NCI-H748 (cell line): Measurements from ENCODE around the gene SETMAR.
A peak's percentile ranks its signal among the peaks of the same experiment; 100 is the strongest.
"Not testable (repeated sequence)": the region's sequence is repeated elsewhere in the genome, so short reads cannot be mapped to it uniquely, and the experiment has no call there.

Source experiments
- DNase-seq: peaks from one replicate; lab custom pipeline; 2025; ENCODE audit not compliant: unreplicated experiment; lab: John Stamatoyannopoulos, UW

Gene SETMAR

DNA sequence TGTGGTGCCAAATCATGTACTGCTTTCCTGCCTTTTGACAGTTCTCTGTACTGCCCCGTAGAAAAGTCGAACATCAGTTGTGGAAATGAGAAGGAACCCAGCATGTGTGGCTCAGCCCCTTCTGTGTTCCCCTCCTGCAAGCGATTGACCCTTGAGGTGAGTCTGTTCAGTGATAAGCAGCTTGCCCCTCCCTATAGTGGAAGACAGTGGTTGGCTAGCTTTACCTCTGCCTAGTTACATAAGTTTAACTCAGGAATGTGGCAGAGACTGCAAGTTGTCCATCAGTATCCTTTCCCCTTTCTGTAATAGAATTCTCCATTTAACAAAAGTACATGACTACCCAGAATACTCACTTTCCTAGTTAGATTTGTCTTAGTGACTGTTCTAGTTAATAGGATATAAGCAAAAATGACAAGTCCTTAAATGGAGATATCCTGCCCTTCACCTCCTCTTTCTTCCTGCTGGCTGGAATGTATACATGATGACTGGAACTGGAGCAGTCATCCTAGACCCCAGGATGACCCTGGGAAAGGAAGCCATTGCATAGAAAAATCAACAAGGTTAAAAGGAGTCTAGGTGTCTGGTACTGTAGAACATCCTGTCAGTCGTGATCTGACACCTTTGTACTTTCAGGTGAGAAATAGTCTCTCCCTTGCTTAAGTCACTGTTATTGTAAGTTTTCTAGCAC, 10.6 kb downstream of the SETMAR start:
- DNase-seq = no peak

- no peak for DNase-seq
These were observed 11.5 kb downstream of the SETMAR start for GRCh38 chr3:4314688-4315087.

DNA sequence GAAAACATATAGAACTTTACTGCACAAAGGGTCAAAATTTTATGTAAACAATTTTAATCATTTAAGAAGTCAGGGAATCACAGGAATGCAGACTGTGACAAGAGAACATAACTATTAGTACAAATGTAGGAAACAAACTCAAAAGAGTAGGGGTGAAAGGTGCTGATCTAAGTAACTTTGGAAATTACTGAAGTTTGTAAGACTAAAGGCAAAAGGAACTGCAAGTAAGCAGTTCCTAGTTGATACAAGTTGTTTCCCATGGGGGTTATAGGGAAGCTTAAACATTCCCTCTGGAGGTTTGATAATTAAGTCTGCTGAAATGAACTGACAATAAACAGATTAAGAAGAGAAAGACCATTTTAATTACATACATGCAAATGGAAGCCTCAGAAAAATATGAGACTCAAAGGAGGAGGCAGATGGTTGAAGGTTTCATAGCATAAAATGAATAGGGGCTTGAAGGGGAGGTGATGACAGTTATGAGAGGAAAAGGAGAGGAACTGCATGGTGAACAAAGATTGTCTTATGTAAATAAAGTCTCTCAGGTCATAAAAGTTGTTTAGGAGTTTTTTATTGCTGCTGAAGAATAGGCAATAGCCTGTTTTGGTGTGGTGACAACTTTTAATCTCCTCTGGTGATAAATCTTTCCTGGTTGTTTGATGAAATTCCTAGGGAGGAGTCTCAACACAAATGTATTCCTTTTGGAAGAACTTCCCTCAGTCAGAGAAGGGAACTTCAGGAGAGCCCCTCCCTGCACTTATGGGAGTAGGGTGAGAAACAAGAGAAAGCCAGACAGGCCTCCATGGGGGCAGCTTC, 17.1 kb downstream of the SETMAR start:
- no peak for DNase-seq

DNA sequence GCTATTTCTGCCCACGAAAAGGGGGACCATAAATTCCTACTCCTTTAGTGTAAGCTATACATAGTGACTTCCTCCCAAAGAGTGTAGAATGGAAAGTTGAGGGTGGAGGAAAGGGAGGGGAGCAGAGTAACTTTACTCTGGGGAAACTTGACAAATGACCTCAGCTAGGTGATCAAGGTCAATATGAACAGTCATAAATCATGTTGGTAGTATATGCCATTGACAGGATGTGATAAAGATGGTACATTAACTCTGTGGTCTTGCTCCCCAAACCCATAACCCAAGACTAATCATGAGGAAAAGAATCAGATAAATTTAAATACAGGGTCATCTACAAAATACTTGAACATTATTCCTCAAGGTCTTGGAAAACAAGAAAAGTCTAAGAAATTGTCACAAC, 18.6 kb downstream of the SETMAR start:
- no peak for DNase-seq

GRCh38 chr3:4322635-4323034, 19.5 kb downstream of the SETMAR start:
- no peak for DNase-seq

GRCh38 chr3:4323246-4324027, 20.3 kb downstream of the SETMAR start:
- DNase-seq = no peak

DNA sequence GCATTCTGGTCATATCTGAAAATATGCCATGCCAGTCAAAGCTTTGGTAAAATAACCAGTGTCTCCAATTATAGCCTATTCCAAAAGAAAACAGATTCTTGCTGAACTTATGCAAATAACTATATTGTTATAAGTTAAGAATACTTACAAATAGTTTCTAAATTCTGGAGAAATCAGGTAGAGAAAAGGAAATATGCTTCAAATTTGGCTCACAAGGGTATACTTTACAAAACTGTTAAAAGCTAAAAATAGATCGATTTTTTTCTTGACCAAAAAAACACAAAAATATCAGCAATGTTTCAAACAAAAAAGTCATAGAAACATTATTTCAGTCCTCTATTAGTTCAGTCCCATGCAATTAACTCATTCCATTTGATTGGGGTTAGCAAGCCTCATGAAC, 23.7 kb downstream of the SETMAR start:
- DNase-seq = no peak

GRCh38 chr3:4329806-4330205, 26.6 kb downstream of the SETMAR start:
- not testable (repeated sequence) for DNase-seq

- no peak for DNase-seq
These were observed 28.9 kb downstream of the SETMAR start for GRCh38 chr3:4332111-4332510.

GRCh38 chr3:4332574-4332973, 29.4 kb downstream of the SETMAR start:
- DNase-seq = no peak

GRCh38 chr3:4332991-4333390, 29.8 kb downstream of the SETMAR start:
- DNase-seq = no peak

- no peak for DNase-seq
These were observed 31.4 kb downstream of the SETMAR start for GRCh38 chr3:4334548-4334947.

DNA sequence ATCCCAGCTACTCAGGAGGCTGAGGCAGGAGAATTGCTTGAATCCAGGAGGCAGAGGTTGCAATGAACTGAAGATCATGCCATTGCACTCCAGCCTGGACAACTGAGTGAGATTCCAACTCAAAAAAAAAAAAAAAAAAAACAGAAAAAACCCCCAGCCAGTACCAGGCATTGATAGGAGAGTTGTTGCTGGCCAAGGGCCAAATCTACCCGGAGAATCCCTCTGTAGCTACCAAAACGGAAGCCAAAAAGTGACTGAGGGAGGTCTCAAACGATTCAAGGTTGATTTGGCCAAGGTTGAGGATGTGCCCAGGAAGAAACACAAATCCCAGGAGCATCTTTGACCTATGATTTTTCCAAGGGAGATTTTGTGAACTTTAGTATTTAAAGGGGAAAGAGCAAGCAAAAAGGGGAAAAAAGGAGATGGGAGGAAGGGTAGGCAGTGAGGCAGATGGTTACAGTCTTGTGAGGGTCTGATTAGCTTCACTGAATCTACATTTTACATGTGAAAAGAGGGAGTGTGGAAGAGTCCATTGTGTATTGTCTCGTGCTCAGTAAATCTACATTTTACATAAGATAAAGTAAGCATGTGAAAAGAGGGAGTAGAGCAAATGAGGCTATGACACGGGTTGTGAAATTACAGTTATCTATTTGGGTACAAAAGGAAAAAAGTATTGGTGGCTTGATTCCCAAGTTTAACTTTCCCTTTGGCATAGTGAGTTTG, 32.8 kb downstream of the SETMAR start:
- DNase-seq = no peak

DNA sequence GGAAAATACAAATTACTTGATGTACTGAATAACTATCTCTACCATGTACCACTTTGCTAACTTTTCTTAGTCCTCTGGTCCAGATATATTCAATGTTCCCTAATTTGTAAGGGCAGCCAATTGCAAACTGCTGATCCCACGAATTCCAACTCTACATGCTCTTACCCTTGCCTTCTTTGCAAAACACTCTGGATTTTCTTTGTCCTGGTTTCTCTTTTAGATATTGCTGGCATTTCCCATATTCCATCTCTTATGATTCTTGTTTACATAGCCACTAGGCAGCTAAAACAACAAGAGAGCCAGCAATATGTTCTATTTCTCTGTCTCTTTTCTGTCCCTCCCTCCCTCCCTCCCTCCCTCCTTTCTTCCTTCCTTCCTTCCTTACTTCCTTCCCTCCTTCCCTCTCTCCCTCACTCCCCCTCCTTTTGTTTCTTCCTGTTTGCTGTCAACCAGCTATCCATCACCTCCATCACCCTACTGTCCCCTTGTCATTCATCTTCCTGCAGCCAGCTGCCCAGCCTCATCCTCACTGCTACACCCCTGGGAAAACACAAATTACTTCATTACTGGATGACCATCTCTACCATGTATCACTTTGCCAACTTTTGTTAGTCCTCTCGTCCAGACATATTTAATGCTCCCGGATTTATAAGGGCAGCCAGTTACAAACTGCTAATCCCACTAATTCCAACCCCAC, 33.8 kb downstream of the SETMAR start:
- no peak for DNase-seq

DNA sequence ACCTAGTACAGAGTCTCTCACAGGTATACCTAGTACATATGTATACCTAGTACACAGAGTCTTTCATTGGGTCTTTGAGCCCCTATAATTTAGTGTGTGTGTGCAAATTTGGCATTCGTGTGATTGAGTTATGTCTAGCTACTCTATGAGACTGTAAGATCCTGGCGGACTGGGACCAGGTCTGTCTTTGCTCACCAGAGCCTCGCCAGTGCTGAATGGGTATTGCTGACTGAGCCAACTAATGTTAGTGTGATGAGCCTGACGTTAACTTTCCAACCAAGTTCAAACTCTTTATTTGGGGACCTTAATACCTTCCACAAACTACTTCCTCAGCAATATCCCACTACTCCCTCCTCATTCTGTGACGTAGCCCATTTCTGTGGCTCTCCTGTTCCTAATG, 35.6 kb downstream of the SETMAR start:
- DNase-seq = no peak

DNA sequence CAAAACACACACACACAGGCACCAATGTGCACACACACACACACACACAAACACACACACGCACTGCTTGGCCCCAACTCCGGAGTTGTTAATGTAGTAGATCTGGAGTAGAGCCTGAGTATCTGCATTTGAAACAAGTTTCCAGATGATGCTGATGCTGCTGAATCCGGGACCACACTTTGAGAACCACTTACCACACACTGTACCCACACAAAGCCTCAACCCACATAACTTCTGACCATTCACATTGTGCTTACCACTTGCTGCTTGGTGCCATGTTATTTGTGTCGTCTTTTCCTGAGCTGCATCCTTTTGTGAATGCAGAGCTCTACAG, 36.9 kb downstream of the SETMAR start:
- no peak for DNase-seq

GRCh38 chr3:4340411-4341335, 37.5 kb downstream of the SETMAR start:
- DNase-seq = no peak

DNA sequence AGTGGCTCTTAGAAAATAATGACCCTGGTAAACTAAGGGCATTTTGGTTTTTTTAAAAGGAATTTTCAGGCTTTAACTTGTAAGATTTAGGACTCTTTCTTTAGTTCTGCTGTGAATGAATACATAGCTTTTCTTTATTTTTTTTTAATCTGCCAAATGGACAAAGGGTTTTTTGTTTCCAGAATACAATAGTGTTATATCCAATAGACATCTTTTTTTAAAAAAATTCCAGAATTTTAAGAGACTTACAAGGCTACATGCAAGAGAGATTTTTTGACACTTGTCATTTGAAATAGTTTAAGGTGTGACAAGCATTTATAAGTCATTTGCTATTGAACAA, 38.1 kb downstream of the SETMAR start:
- DNase-seq = no peak

DNA sequence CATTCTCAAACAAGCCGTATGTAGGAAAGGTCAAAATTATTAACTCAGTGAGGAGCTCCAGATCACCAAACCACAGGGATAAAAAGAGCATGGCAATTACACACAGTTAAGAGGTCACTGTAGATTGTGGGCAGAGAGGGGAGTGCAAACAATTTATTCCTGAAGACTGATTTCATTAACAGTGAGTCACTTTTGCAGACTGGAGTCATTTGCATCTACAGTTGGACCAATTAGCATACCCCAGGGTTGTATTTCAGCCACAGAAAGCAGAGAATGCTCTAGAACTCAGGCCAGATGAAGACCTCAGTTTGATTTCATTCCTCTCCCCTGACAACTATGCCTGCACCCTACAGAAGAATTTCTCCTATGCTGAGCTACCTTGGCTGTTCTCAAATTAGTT, 40.1 kb downstream of the SETMAR start:
- DNase-seq = no peak

GRCh38 chr3:4350789-4351163, 47.6 kb downstream of the SETMAR start:
- DNase-seq = peak; percentile 35
